GM12801 (cell line): Measurements from ENCODE around the gene ZNRD2.

Source experiments
- CTCF ChIP-seq: IDR thresholded peaks from one replicate; pipeline ENCODE4 v1.5.1; 2011; ENCODE audit warnings: control low read depth; ENCODE audit not compliant: insufficient read length; ENCODE audit errors: extremely low read depth

ZNRD2 gene

GRCh38 chr11:65596520-65596919 lies 26.2 kb downstream of the ZNRD2 start:
- no peak for TF ChIP-seq CTCF

- no peak for TF ChIP-seq CTCF
Observed at GRCh38 chr11:65598258-65598699, 28.0 kb downstream of the ZNRD2 start.

- no peak for TF ChIP-seq CTCF
Observed at GRCh38 chr11:65599216-65599954, 29.1 kb downstream of the ZNRD2 start.

- no peak for TF ChIP-seq CTCF
Observed at GRCh38 chr11:65599955-65600246, 29.6 kb downstream of the ZNRD2 start.

GRCh38 chr11:65604258-65604657 lies 34.0 kb downstream of the ZNRD2 start:
- TF ChIP-seq CTCF, result no peak

GRCh38 chr11:65606876-65607613 lies 36.8 kb downstream of the ZNRD2 start:
- TF ChIP-seq CTCF, result no peak

- no peak for TF ChIP-seq CTCF
Observed at GRCh38 chr11:65607614-65608426, 37.5 kb downstream of the ZNRD2 start.
